NT2/D1 (cell line): Measurements from ENCODE around the gene PPP1R26.

Source experiments
- SUZ12 ChIP-seq: IDR thresholded peaks from 2 replicates; pipeline ENCODE4 v1.6.1; 2011; ENCODE audit not compliant: insufficient read length, insufficient read depth; ENCODE audit errors: extremely low read depth
- YY1 ChIP-seq: IDR thresholded peaks from 2 replicates; pipeline ENCODE4 v1.6.1; 2011; ENCODE audit not compliant: insufficient read length, insufficient read depth
- ZNF274 ChIP-seq: IDR thresholded peaks from 2 replicates; pipeline ENCODE4 v1.6.1; 2011; ENCODE audit warnings: mild to moderate bottlenecking, low read depth, low read length

DNA sequence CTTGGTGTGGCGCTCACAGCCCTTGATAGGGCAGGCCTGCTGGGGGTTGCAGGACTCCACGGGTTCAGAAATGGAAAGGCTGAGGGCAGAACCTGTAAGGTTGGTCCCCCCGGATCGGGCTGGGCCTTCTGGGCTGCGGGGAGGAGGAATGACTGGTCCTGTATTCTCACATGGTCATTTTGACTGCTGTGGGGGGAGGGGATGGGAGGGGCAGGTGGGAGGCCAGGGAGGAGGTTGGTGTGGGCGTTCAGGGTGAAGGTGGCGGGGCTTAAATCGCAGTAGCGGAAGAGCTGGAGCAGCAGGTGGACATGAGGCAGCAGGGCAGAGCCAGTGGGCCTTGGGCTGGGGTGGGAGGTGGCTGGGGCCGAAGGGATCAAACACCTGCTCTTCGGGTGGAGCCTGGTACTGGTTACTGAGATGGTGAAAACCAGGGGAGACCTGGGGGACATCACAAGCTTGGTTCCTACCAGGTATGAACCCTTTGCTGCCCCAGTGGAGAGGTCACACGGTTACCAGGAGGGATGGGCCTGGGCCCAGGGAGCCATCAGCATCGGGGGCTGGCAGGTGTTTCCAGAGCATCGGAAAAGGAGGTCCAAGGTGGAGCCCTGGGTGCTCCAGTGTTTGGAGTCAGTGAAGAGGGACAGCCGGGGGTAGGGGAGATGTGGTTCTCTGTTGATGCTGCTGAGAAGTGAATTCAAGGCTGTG, 22.7 kb downstream of the PPP1R26 start:
- TF ChIP-seq ZNF274 (no peak), YY1 (no peak), SUZ12 (no peak)
